Tibial artery (tissue), 4 donors: ENCODE data around the gene OR5K3.

Experiments
- DNase-seq, 2 donors: peaks; one replicate each; pipeline ENCODE4 v3.0.0-alpha.2; 2019
- H3K27ac ChIP-seq, 2 donors: fragments of 200-600 bp; sonication (generic) in 1 of 2; 1 replicate in 1 of 2; 2 replicates in 1 of 2; pipeline ENCODE4 v1.5.1; 2018 to 2019; ENCODE audit warnings: mild to moderate bottlenecking in 1 of 2
- H3K27me3 ChIP-seq, 2 donors: fragments of 200-600 bp; sonication (generic) in 1 of 2; one replicate each; pipeline versions ENCODE4 v1.5.1 to v1.6.0; 2016 to 2019
- H3K36me3 ChIP-seq, 3 donors: fragments of 200-600 bp; sonication (generic) in 2 of 3; one replicate each; pipeline ENCODE4 v1.5.1; 2016 to 2019; ENCODE audit warnings: mild to moderate bottlenecking in 2 of 3
- H3K4me1 ChIP-seq, 4 donors: fragments of 200-600 bp; sonication (generic) in 2 of 4; 1 replicate in 3 of 4; 2 replicates in 1 of 4; pipeline ENCODE4 v1.5.1; 2016 to 2019
- H3K4me3 ChIP-seq, 2 donors: fragments of 200-600 bp; sonication (generic) in 1 of 2; 1 replicate in 1 of 2; 2 replicates in 1 of 2; pipeline ENCODE4 v1.5.1; 2018 to 2019; ENCODE audit warnings: mild to moderate bottlenecking in 2 of 2
- H3K9me3 ChIP-seq, 3 donors: fragments of 200-600 bp; sonication (generic) in 1 of 3; one replicate each; pipeline ENCODE4 v1.5.1; 2016 to 2019
- CTCF ChIP-seq, 2 experiments: fragments of 200-600 bp in 1 of 2; fragments of 450-650 bp in 1 of 2; IDR thresholded peaks; one replicate each; pipeline ENCODE4 v1.5.1; 2017 to 2019; ENCODE audit warnings: antibody characterized with exemption in 2 of 2, mild to moderate bottlenecking in 1 of 2, moderate library complexity in 1 of 2
- intact Hi-C: fragments of 100-400 bp; cut with DNase I; formaldehyde crosslinking; loops from one replicate; pipeline ENCODE4 v1.15.0; 2023; ENCODE audit warnings: low total_unique reads

OR5K3 gene

GRCh38 chr3:98434412-98434811 is 43.9 kb downstream of the OR5K3 start:
- Histone ChIP-seq H3K9me3 (peaks cover 0 to 6% (median 0%) of the 10 kb centered on the region in 3 donors), H3K27me3 (no peaks in the 10 kb centered on the region), H3K4me1 (no peaks in the 10 kb centered on the region), H3K4me3 (no peak overlapping the region), H3K36me3 (no peaks in the 10 kb centered on the region), H3K27ac (no peak overlapping the region)
- TF ChIP-seq CTCF (IDR thresholded peaks at IDR 0.05): no peak
- no peak for DNase-seq
- intact Hi-C loops: no loop called here

GRCh38 chr3:98440283-98440682 is 49.8 kb downstream of the OR5K3 start:
- Histone ChIP-seq H3K27ac (no peak overlapping the region), H3K27me3 (no peaks in the 10 kb centered on the region), H3K4me3 (no peak overlapping the region), H3K9me3 (no peaks in the 10 kb centered on the region), H3K36me3 (no peaks in the 10 kb centered on the region), H3K4me1 (no peaks in the 10 kb centered on the region)
- DNase-seq: no peak
- TF ChIP-seq CTCF (IDR thresholded peaks at IDR 0.05): no peak
- intact Hi-C loops: no loop called here
